Trophoblast cell (in vitro differentiated cells and primary cell): ENCODE measurements around the gene CCR7.

Source experiments
- DNase-seq, 2 donors: peaks; one replicate each; pipeline ENCODE4 v3.0.0-alpha.2; 2016
- H2AFZ ChIP-seq: 2 replicates; pipeline ENCODE4 v1.6.1; 2013; ENCODE audit warnings: low read length, moderate library complexity, mild to moderate bottlenecking; ENCODE audit not compliant: insufficient read depth, poor library complexity
- H2AK5ac ChIP-seq: 2 replicates; pipeline ENCODE4 v1.6.1; 2013; ENCODE audit warnings: mild to moderate bottlenecking, low read length
- H2BK120ac ChIP-seq: 2 replicates; pipeline ENCODE4 v1.6.1; 2013; ENCODE audit warnings: low read length, mild to moderate bottlenecking, moderate library complexity; ENCODE audit not compliant: insufficient read depth, poor library complexity
- H2BK12ac ChIP-seq: 2 replicates; pipeline ENCODE4 v1.6.1; 2013; ENCODE audit warnings: mild to moderate bottlenecking, low read length, moderate library complexity
- H2BK5ac ChIP-seq: 2 replicates; pipeline ENCODE4 v1.6.1; 2013; ENCODE audit warnings: low read length, low read depth, moderate library complexity, mild to moderate bottlenecking; ENCODE audit not compliant: poor library complexity
- H3K14ac ChIP-seq: 2 replicates; pipeline ENCODE4 v1.6.1; 2013; ENCODE audit warnings: mild to moderate bottlenecking, low read length
- H3K18ac ChIP-seq: 2 replicates; pipeline ENCODE4 v1.6.1; 2013; ENCODE audit warnings: mild to moderate bottlenecking, low read length
- H3K23ac ChIP-seq: 2 replicates; pipeline ENCODE4 v1.6.1; 2013; ENCODE audit warnings: low read length
- H3K27ac ChIP-seq: 2 replicates; pipeline ENCODE4 v1.5.1; 2013; ENCODE audit warnings: low read depth, mild to moderate bottlenecking, inconsistent platforms, low read length, moderate library complexity
- H3K27me3 ChIP-seq: 2 replicates; pipeline ENCODE4 v1.6.1; 2013; ENCODE audit warnings: inconsistent platforms, mild to moderate bottlenecking, low read length, moderate library complexity; ENCODE audit not compliant: insufficient read depth
- H3K36me3 ChIP-seq, 2 experiments: 1 replicate in 1 of 2; 2 replicates in 1 of 2; pipeline ENCODE4 v1.6.1; 2013; ENCODE audit warnings: low read length in 2 of 2, mild to moderate bottlenecking in 2 of 2, moderate library complexity in 1 of 2; ENCODE audit not compliant: insufficient read depth in 2 of 2, control insufficient read depth in 1 of 2
- H3K4ac ChIP-seq: 2 replicates; pipeline ENCODE4 v1.6.1; 2013; ENCODE audit warnings: low read depth, mild to moderate bottlenecking, low read length, moderate library complexity
- H3K4me1 ChIP-seq, 2 experiments: 1 replicate in 1 of 2; 2 replicates in 1 of 2; pipeline ENCODE4 v1.6.1; 2013; ENCODE audit warnings: low read length in 2 of 2, mild to moderate bottlenecking in 2 of 2, moderate library complexity in 1 of 2; ENCODE audit not compliant: insufficient read depth in 2 of 2, control insufficient read depth in 1 of 2
- H3K4me2 ChIP-seq: 2 replicates; pipeline ENCODE4 v1.6.1; 2013; ENCODE audit warnings: inconsistent platforms, mild to moderate bottlenecking, low read length, moderate library complexity
- H3K4me3 ChIP-seq: 2 replicates; pipeline ENCODE4 v1.5.1; 2013; ENCODE audit warnings: mild to moderate bottlenecking, low read depth, low read length, inconsistent platforms
- H3K79me1 ChIP-seq: one replicate; pipeline ENCODE4 v1.6.1; 2013; ENCODE audit warnings: low read length
- H3K79me2 ChIP-seq: 2 replicates; pipeline ENCODE4 v1.6.1; 2013; ENCODE audit warnings: low read length, mild to moderate bottlenecking; ENCODE audit not compliant: control insufficient read depth, insufficient read depth, poor library complexity
- H3K9ac ChIP-seq: 2 replicates; pipeline ENCODE4 v1.6.1; 2013; ENCODE audit warnings: mild to moderate bottlenecking, low read length
- H3K9me3 ChIP-seq: 2 replicates; pipeline ENCODE4 v1.6.1; 2013; ENCODE audit warnings: low read depth, mild to moderate bottlenecking, control low read depth, inconsistent platforms, low read length; ENCODE audit not compliant: insufficient read depth
- H4K12ac ChIP-seq: 2 replicates; pipeline ENCODE4 v1.6.1; 2013; ENCODE audit warnings: low read depth, mild to moderate bottlenecking, low read length, moderate library complexity
- H4K8ac ChIP-seq: 2 replicates; pipeline ENCODE4 v1.6.1; 2013; ENCODE audit warnings: low read depth, mild to moderate bottlenecking, low read length, moderate library complexity
- H4K91ac ChIP-seq: one replicate; pipeline ENCODE4 v1.6.1; 2013; ENCODE audit warnings: low read depth, mild to moderate bottlenecking, low read length, moderate library complexity
- WGBS: extraction: QIAGEN DNeasy Blood & Tissue Kit; methylation state at CpG from one replicate; pipeline ENCODE4 v1.1.7; 2013; ENCODE audit warnings: missing lambda C conversion rate; ENCODE audit not compliant: insufficient read length, insufficient coverage; ENCODE audit errors: extremely low coverage; 5-methylcytosine and 5-hydroxymethylcytosine counted together

Gene CCR7

DNA sequence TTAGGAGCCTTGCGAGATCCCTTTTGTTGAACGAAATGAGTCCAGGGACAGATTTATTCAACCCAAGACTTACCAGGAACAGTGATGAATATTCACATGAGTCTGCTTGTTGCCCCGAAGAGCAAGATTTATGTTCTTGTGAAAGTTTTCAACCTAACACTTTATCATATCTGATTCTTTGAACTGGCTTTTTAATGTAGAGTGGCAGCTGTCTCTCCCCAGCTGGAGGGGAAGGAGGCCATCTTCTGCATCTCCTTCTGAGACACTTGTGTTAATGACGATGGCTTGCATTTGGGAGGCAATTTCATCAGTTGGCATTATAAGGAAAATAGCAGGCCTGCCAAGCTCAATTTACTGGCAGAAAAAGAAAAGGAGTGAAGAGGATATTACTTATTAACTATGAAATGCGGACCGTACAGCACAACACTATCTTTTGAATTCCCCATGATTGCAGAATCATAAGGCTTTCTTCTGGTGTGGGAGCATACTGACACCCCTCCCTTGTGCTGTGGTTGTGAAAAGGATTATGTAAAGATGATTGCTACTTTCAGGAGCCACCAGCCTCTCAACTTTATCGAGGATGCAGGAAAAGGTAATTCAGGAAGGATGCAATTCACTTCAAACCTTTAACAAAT, 46.7 kb upstream of the CCR7 start:
- Histone ChIP-seq H3K4ac (no peak overlapping the region), H2BK5ac (no peak overlapping the region), H3K36me3 (no peaks in the 10 kb centered on the region), H2AFZ (no peak overlapping the region), H2BK120ac (no peak overlapping the region), H3K27me3 (no peaks in the 10 kb centered on the region), H3K79me1 (peaks cover 26% of the 10 kb centered on the region), H2BK12ac (no peak overlapping the region), H4K8ac (no peak overlapping the region), H4K91ac (no peak overlapping the region), H3K9me3 (no peaks in the 10 kb centered on the region), H3K9ac (no peak overlapping the region), H3K4me2 (no peak overlapping the region), H3K4me1 (peaks cover 19 to 24% of the 10 kb centered on the region in 2 experiments), H3K18ac (no peak overlapping the region), H3K79me2 (peaks cover 4% of the 10 kb centered on the region), H3K23ac (no peak overlapping the region), H4K12ac (no peak overlapping the region), H3K4me3 (no peak overlapping the region), H3K27ac (no peak overlapping the region), H3K14ac (no peak overlapping the region), H2AK5ac (no peak overlapping the region)
- no peak for DNase-seq
- WGBS = no CpG with 5 or more reads among the region's 7 CpGs

DNA sequence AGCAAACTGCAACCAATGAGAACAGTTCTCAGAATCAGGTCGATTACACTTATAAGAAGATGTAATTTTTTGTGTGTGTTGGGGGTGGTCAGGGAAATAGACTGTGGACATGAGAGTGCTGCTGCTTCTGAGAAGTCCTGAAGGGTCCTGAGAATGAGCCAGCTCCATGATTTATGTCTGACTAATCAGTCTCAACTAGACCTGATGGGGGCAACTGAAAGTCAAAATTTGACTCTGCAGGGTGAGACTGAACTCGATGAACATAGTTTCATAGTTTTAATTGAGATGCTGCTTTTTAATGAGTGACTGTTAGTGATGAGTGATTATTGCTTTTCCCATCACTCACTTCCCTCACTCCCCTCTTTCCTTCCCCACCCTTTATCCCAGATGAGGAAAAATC, 45.1 kb upstream of the CCR7 start:
- H2AFZ ChIP-seq = no peak overlapping the region
- peaks cover 5% of the 10 kb centered on the region for H3K79me2 ChIP-seq
- no peak overlapping the region for H3K23ac ChIP-seq
- WGBS = no CpG with 5 or more reads among the region's 2 CpGs
- H2AK5ac ChIP-seq = no peak overlapping the region
- no peak overlapping the region for H4K91ac ChIP-seq
- H3K79me1 ChIP-seq = peaks cover 36% of the 10 kb centered on the region
- H3K36me3 ChIP-seq = no peaks in the 10 kb centered on the region
- no peak overlapping the region for H3K14ac ChIP-seq
- H3K4me2 ChIP-seq = no peak overlapping the region
- H3K9me3 ChIP-seq = no peaks in the 10 kb centered on the region
- H3K18ac ChIP-seq = no peak overlapping the region
- no peak overlapping the region for H2BK5ac ChIP-seq
- no peak overlapping the region for H4K12ac ChIP-seq
- no peak overlapping the region for H3K27ac ChIP-seq
- H4K8ac ChIP-seq = no peak overlapping the region
- no peak overlapping the region for H3K9ac ChIP-seq
- H3K4me1 ChIP-seq = peaks cover 26 to 33% of the 10 kb centered on the region in 2 experiments
- no peak for DNase-seq
- H2BK12ac ChIP-seq = peak overlapping the region; percentile 26
- no peak overlapping the region for H2BK120ac ChIP-seq
- no peak overlapping the region for H3K4ac ChIP-seq
- no peak overlapping the region for H3K4me3 ChIP-seq
- no peaks in the 10 kb centered on the region for H3K27me3 ChIP-seq

DNA sequence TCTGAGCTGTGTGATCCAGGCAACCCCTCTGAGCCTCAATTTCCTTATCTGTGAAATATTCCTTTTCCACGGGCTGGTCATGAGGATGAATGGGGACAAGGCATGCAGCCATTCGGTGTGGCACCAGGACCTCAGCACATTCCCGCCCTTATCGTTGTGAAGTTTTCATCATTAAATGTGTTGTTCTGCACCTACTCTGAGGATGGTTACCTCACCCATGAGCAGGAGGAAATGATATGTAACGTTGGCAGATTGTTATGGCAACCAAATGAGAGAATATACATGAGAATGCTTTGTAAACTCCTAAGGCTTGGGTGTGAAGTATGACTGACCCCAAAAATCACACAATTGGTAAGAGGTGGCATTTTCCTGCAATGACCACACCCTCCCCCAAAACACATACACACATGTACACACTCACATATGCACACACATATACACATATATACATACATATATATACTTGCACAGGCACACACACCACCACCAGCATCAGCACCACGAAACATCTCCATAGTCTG, 42.8 kb upstream of the CCR7 start:
- H3K9me3 ChIP-seq = no peaks in the 10 kb centered on the region
- no peak overlapping the region for H3K4me3 ChIP-seq
- H3K18ac ChIP-seq = peak overlapping the region; percentile 32
- peak overlapping the region; percentile 99 for H2BK120ac ChIP-seq
- peak overlapping the region; percentile 98 for H3K27ac ChIP-seq
- peak overlapping the region; percentile 98 for H2BK5ac ChIP-seq
- no peak overlapping the region for H3K23ac ChIP-seq
- peak overlapping the region; percentile 23 for H2AFZ ChIP-seq
- no peaks in the 10 kb centered on the region for H3K27me3 ChIP-seq
- no peak overlapping the region for H3K9ac ChIP-seq
- WGBS = no CpG with 5 or more reads among the region's 6 CpGs
- peak overlapping the region; percentile 65 for H3K4ac ChIP-seq
- H3K36me3 ChIP-seq = no peaks in the 10 kb centered on the region
- H3K14ac ChIP-seq = peak overlapping the region; percentile 69
- no peak for DNase-seq
- H3K79me2 ChIP-seq = peaks cover 9% of the 10 kb centered on the region
- H3K4me2 ChIP-seq = peak overlapping the region; percentile 14
- H2AK5ac ChIP-seq = peak overlapping the region; percentile 98
- no peak overlapping the region for H4K12ac ChIP-seq
- peak overlapping the region; percentile 97 for H2BK12ac ChIP-seq
- H4K91ac ChIP-seq = peak overlapping the region; percentile 99
- peaks cover 35 to 42% of the 10 kb centered on the region in 2 experiments for H3K4me1 ChIP-seq
- H3K79me1 ChIP-seq = peaks cover 41% of the 10 kb centered on the region
- H4K8ac ChIP-seq = peak overlapping the region; percentile 83

DNA sequence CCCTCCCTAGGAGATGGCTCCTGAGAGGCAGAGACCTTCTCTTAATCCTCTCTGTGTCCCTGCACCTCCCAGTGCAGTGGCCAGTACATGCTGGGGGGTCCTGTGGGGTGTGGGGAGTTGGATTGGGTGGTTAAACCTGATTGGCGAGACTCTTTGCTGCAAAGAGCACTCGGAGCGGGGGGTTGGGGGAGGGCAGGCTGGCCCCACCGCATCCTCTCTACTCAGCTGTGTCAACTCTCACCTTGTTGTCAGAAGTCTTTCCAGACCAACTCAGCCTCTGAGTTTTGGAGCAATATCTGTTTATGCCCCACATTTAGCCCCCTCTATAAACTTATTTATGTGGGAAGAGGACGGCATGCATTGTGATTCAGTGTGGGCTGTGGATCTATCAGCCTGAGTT, 42.4 kb upstream of the CCR7 start:
- no CpG with 5 or more reads among the region's 5 CpGs for WGBS
- Histone ChIP-seq H3K79me2 (peaks cover 9% of the 10 kb centered on the region), H3K27me3 (no peaks in the 10 kb centered on the region), H3K4me3 (no peak overlapping the region), H2BK5ac (peak overlapping the region; percentile 98), H4K91ac (peak overlapping the region; percentile 99), H3K18ac (peak overlapping the region; percentile 32), H4K12ac (no peak overlapping the region), H2BK120ac (peak overlapping the region; percentile 99), H4K8ac (peak overlapping the region; percentile 83), H3K9me3 (no peaks in the 10 kb centered on the region), H3K36me3 (no peaks in the 10 kb centered on the region), H2BK12ac (peak overlapping the region; percentile 97), H3K23ac (no peak overlapping the region), H2AK5ac (peak overlapping the region; percentile 98), H3K9ac (no peak overlapping the region), H2AFZ (peak overlapping the region; percentile 23), H3K27ac (peak overlapping the region; percentile 98), H3K4ac (peak overlapping the region; percentile 65), H3K79me1 (peaks cover 45% of the 10 kb centered on the region), H3K4me2 (peak overlapping the region; percentile 14), H3K14ac (peak overlapping the region; percentile 84), H3K4me1 (peaks cover 40 to 47% of the 10 kb centered on the region in 2 experiments)
- DNase-seq = no peak
